ENCODE data around the gene DCAF5. TPM values are rescaled to one million over a fixed set of nuclear protein-coding genes. Genes with fewer than 3 reads are reported as not detected.
"Not testable (repeated sequence)": the region's sequence is repeated elsewhere in the genome, so short reads cannot be mapped to it uniquely, and the experiment has no call there.

Gene DCAF5
- total RNA-seq, 1 donor from 2014 or later: 29.9 TPM

DNA sequence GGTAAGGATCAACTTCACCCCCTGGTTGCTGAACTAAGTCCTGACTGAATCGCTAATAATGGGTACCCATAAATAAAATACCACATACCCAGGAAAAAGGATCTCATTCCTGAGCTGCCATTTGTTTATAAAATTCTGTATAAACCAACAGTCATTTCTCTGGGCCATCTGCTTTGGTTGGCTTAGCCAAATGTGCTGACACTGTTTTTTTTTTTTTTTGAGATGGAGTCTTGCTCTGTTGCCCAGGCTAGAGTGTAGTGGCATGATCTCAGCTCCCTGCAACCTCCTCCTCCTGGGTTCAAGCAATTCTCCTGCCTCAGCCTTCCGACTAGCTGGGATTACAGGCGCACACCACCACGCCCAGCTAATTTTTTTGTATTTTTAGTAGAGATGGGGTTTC is 87.0 kb downstream of the DCAF5 start:
- H3K27me3 Mint-ChIP-seq; DNase-seq; H3K9me3 Mint-ChIP-seq; intact Hi-C loops (cut with micrococcal nuclease); H3K4me1 Mint-ChIP-seq; H3K4me3 Mint-ChIP-seq; H3K27ac Mint-ChIP-seq: not testable (repeated sequence)
- H3K36me3 Mint-ChIP-seq (ENCODE audit: low read depth): peaks cover 32% of the 10 kb centered on the region

DNA sequence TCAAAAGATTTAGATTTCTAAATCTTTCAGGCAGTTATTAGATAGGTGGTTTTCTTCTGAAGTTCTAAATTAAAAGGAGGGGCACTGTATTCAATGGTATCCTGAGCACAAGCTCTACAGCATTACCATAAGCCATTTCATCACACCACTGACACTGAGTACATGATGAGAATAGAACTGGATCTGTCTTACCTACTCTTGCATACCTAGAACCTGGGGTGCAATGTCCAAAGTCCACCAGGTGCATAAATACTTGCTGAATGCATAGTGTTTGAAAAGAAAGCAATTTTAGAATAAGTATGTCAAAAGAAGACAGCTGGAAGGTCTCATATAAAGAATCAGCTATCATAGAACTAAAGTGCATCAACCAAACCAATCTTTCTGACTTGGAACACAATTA is 88.3 kb downstream of the DCAF5 start:
- Mint-ChIP-seq H3K9me3 (no peaks in the 10 kb centered on the region), H3K36me3 (ENCODE audit: low read depth) (peaks cover 35% of the 10 kb centered on the region), H3K4me1 (peaks cover 6% of the 10 kb centered on the region), H3K27me3 (no peaks in the 10 kb centered on the region), H3K4me3 (no peak overlapping the region), H3K27ac (no peak overlapping the region)
- intact Hi-C loops (cut with micrococcal nuclease): no loop called here
- no peak for DNase-seq

DNA sequence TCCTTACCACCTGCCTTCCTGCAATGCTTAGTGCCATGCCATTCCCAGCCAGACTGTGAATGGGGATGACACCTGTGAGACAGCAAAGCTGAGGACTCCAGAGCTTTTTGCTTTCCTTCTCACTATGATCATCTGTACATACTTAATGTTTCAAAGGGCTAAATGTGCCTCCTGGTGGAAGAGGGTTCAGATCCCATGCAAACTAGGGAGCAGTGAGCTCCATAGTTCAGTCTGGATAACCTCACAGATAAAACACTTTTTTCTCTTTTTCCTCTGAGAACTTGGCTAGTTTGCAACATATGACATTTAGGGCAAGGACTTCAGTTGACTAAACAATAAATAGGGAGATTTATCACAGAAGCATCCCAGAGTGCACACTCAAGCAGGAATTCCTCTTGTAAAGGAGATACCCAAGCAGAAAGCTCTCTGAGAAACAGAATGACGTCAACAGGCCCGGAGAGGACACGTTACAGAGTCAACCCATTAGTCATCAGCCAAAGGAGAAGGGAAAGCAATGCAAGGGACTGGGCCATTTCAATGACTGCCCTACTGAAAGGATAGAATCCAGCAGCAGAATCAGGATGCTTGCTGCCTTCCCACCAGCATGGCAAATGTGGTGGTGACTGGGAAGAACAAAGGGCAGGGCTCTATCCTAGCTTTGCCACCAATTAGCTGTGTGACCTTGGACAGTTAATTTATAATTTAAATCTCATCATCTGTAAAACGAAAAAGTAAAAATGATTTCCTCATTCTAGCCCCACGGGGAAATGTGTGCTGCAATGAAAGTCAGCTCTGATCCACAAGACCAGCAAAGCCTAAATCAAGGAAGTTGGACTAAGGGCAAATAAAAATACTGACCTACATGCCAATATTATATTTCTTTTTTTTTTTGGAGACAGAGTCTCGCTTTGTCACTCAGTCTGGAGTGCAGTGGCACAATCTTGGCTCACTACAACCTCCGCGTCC is 93.0 kb downstream of the DCAF5 start:
- Mint-ChIP-seq H3K27me3 (no peaks in the 10 kb centered on the region), H3K9me3 (no peaks in the 10 kb centered on the region), H3K4me1 (peaks cover 11% of the 10 kb centered on the region), H3K36me3 (ENCODE audit: low read depth) (peaks cover 47% of the 10 kb centered on the region), H3K4me3 (no peak overlapping the region), H3K27ac (no peak overlapping the region)
- no peak for DNase-seq
- intact Hi-C loops (cut with micrococcal nuclease): no loop called here

DNA sequence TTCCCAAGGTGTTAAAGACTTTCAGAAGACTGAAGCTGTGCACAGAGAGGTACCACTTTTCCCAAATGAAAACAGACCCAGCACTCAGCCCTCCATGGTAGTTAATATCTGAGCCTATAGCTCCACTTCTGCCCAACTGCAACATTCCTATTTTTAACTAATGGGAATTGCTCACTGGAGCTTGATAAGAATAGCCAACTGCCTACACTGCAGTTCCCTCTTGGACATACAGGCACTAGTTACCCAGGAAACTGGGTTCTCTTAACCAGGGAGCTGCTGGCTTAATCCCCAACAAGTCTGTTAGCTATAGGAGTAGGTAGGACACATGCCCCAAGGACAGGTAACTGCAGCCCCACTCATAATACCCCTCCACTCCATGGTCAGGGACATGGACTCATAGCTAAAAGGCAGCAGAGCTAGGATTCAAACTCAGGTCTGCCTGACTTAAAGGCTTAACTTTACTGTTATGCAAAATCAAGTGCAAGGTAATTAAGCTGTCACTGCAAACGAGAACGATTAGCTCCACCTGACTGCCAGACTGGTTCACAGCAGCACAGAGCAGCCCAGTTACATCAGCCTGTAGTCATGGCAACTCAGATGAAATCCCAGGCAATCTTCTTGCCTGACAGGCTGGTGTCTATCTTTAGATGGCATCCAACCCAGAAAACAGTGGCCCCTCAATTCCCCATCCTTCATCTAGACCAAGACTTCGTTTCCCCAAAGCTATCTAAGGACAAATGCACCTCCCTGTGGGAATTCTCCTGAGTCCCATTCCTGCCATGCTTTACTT is 96.7 kb downstream of the DCAF5 start:
- no peak overlapping the region for H3K4me3 Mint-ChIP-seq
- no peaks in the 10 kb centered on the region for H3K27me3 Mint-ChIP-seq
- H3K4me1 Mint-ChIP-seq: peaks cover 11% of the 10 kb centered on the region
- no peak for DNase-seq
- peak overlapping the region; percentile 27 for H3K27ac Mint-ChIP-seq
- H3K9me3 Mint-ChIP-seq: no peaks in the 10 kb centered on the region
- intact Hi-C loops (cut with micrococcal nuclease): no loop called here
- H3K36me3 Mint-ChIP-seq (ENCODE audit: low read depth): peaks cover 48% of the 10 kb centered on the region

DNA sequence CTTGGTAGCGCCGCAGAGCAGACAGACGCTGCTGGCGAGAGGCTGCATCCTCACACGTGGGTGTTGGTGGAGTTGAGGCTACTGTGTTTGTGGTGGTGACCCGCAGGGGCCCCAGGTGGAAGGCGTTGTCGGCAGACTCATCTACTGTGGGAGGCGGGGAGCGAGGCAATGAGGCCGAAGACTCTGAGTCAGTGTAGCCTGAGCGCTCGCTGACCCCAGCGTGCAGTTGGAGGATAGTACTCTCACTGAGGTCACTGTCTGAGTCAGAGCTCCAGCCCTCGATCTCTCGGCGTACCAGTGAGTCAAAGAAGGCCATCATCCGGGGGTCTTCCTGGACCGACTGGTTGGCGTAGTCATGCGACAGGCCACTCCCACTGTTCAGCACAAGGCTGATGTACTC is 97.8 kb downstream of the DCAF5 start:
- Mint-ChIP-seq H3K4me1 (peaks cover 11% of the 10 kb centered on the region), H3K9me3 (no peaks in the 10 kb centered on the region), H3K27me3 (no peaks in the 10 kb centered on the region), H3K4me3 (no peak overlapping the region), H3K27ac (no peak overlapping the region), H3K36me3 (ENCODE audit: low read depth) (peaks cover 46% of the 10 kb centered on the region)
- intact Hi-C loops (cut with micrococcal nuclease): no loop called here
- no peak for DNase-seq

DNA sequence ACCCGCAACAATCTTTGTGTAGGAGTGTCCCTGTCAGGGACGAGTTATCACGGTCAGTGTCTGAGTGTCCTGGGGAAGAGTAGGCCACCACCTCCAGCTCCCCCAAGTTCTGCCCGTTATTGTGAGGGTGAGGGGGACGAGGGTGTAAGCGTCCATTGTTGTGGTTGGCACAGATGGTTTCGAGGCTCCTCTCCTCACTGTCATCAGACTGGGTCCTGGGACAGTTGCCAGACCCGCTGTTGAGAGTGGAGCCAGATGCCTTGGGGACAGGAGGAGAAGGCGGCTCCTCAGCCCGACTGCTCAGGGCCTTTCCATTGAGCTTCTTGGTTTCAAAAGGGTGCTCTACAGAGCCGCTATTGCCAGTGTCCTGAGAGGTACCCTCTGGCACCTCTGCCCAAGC is 98.9 kb downstream of the DCAF5 start:
- peaks cover 11% of the 10 kb centered on the region for H3K4me1 Mint-ChIP-seq
- no peak for DNase-seq
- no peaks in the 10 kb centered on the region for H3K9me3 Mint-ChIP-seq
- H3K27ac Mint-ChIP-seq: no peak overlapping the region
- H3K36me3 Mint-ChIP-seq (ENCODE audit: low read depth): peaks cover 40% of the 10 kb centered on the region
- intact Hi-C loops (cut with micrococcal nuclease): no loop called here
- no peak overlapping the region for H3K4me3 Mint-ChIP-seq
- H3K27me3 Mint-ChIP-seq: no peaks in the 10 kb centered on the region

DNA sequence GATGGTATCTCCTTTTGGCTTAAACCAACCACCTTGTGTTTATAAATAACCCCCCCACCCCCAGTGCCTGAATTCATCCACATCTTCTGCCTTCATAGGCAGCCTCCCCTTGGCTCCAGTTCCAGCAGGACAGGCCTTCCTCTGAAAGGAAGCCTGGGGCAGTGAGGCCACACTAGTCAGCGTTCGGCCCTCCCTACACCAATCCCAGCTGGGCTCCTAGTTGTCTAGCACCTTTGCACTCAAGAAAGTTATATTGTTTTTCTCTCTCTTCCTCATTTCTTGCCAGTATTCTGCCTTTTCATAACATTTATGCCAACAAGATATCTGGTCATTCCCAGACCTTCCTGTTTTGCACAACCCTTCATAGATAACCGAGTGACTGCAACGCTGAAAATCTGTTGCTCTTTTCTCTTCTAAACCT is 100.7 kb downstream of the DCAF5 start:
- H3K9me3 Mint-ChIP-seq: no peaks in the 10 kb centered on the region
- H3K36me3 Mint-ChIP-seq (ENCODE audit: low read depth): peaks cover 35% of the 10 kb centered on the region
- intact Hi-C loops (cut with micrococcal nuclease): no loop called here
- H3K27ac Mint-ChIP-seq: no peak overlapping the region
- H3K4me3 Mint-ChIP-seq: no peak overlapping the region
- H3K4me1 Mint-ChIP-seq: peaks cover 6% of the 10 kb centered on the region
- no peak for DNase-seq
- H3K27me3 Mint-ChIP-seq: no peaks in the 10 kb centered on the region

DNA sequence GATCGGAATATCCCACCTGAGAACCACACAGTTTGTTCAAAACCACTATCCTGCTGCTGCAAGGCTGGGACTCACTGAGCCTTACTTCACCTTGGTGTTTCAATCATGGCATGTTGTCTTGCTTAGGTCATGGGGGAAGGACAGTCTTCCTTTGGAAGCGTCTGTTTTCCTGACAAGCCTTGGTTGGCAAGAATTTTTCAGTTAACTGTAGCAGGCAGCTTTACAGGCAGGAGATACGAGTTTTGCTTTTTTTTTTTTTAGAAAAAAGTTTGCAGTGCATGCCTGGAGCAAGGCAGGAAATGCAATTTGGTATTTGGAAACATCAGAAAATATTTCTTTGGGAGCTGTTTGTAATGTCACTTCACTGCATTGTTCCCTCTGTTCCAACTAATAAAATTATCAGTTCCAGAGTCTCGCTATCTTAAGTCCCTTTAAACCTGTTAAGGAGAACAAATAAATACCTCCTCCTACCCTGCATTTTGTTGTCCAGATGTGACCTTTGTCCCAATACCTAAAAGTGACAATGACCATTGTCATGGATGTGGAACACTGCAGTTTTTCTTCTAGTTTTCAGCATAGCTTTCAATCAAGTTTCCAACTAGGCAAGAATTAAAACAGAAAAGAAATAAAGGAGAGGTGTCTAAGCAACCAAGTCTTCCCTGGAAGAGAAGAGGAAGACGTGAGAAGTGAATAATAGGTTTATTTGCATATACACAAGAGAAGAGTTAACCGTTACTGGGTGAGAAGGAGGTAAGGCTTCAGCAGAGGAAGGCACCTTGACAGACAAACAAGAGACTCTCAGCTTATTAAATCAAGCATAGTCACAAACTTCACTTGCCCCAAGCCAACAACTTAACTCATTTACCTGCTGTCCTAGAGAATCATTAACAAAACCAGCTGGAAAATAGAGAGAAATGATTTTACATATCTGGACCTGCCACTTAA is 102.4 kb downstream of the DCAF5 start:
- Mint-ChIP-seq H3K27ac (no peak overlapping the region), H3K27me3 (no peaks in the 10 kb centered on the region), H3K4me3 (no peak overlapping the region), H3K4me1 (no peaks in the 10 kb centered on the region), H3K9me3 (no peaks in the 10 kb centered on the region), H3K36me3 (ENCODE audit: low read depth) (peaks cover 27% of the 10 kb centered on the region)
- intact Hi-C loops (cut with micrococcal nuclease): no loop called here
- no peak for DNase-seq

DNA sequence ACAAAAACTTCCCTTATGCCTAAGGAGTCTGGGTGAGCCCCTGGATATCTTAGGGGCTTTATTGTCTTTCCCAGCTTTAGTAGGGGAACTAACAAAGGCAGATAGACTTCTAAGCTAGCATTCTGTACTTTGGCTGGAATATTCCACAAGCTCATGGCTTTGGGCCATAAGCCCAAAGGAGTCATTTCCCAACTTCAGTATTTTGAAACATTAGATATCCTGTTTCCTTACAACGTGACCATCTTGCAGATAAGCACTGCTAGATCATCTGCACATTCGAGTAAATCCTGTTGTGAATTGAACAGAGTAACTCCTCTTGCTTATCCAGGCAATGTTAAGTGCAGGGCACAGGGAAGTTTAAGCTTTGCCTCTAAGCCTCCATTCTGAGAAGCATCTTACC is 103.2 kb downstream of the DCAF5 start:
- H3K27ac Mint-ChIP-seq: no peak overlapping the region
- H3K4me3 Mint-ChIP-seq: no peak overlapping the region
- intact Hi-C loops (cut with micrococcal nuclease): no loop called here
- H3K4me1 Mint-ChIP-seq: no peaks in the 10 kb centered on the region
- peaks cover 19% of the 10 kb centered on the region for H3K36me3 Mint-ChIP-seq (ENCODE audit: low read depth)
- H3K9me3 Mint-ChIP-seq: no peaks in the 10 kb centered on the region
- DNase-seq: no peak
- H3K27me3 Mint-ChIP-seq: no peaks in the 10 kb centered on the region

DNA sequence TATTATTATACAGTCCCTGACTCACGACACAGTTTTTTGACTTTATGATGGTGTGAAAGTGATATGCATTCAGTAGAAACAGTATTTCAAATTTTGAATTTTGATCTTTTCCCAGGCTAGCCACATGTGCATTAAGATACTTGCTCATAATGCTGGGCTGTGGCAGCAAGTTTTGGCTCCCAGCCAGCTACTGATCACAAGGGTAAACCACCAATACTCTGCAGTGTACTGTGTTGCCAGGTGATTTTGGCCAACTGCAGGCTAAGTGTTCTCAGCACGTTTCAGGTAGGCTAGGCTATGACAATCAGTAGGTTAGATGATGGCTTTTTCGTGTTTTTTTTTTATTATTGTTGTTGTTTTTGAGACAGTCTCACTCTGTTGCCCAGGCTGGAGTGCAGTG is 104.5 kb downstream of the DCAF5 start:
- DNase-seq: no peak
- Mint-ChIP-seq H3K36me3 (ENCODE audit: low read depth) (peaks cover 9% of the 10 kb centered on the region), H3K4me1 (no peaks in the 10 kb centered on the region), H3K27me3 (peaks cover 4% of the 10 kb centered on the region), H3K27ac (no peak overlapping the region), H3K9me3 (no peaks in the 10 kb centered on the region), H3K4me3 (no peak overlapping the region)
- intact Hi-C loops (cut with micrococcal nuclease): no loop called here

DNA sequence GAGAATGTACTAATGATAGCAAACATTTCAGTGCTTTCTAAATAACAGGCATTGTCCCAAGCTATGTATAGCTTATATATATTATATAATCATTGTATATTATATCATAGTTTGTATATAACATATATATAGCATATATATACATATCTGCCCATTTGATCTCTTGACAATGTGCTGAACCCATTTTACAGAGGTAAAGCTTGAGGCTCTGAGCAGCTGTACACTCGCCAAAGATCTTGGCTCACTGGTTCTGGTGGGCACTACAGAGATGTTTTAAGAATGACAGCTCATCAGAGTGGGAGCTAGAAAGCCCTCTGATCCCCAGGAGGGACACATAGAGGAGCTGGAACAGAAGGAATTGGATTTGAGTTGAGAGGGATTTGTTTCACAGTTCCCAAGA is 105.7 kb downstream of the DCAF5 start:
- H3K4me3 Mint-ChIP-seq: no peak overlapping the region
- no peaks in the 10 kb centered on the region for H3K9me3 Mint-ChIP-seq
- H3K27ac Mint-ChIP-seq: no peak overlapping the region
- peaks cover 14% of the 10 kb centered on the region for H3K27me3 Mint-ChIP-seq
- H3K4me1 Mint-ChIP-seq: no peaks in the 10 kb centered on the region
- intact Hi-C loops (cut with micrococcal nuclease): no loop called here
- peaks cover 2% of the 10 kb centered on the region for H3K36me3 Mint-ChIP-seq (ENCODE audit: low read depth)
- no peak for DNase-seq

DNA sequence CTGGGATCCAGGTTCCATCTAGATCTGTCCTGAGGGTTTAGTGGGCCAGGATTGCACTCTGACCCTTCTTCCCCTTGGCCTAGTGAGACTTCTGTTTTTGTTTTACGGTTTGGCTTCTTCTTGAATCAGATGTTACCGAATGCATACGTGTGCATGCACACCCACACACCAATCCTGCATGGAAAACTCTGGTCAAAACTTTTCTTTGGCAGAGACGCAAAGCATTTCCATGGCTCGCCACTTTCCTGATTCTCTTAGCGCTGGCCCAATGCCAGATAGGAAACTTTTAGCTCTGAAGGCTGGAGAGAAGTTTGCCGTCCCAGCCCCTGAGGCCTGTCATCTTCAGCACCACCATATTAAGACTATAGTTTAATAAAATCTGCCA is 106.5 kb downstream of the DCAF5 start:
- H3K4me1 Mint-ChIP-seq: no peaks in the 10 kb centered on the region
- intact Hi-C loops (cut with micrococcal nuclease): no loop called here
- peaks cover 21% of the 10 kb centered on the region for H3K27me3 Mint-ChIP-seq
- no peaks in the 10 kb centered on the region for H3K9me3 Mint-ChIP-seq
- H3K36me3 Mint-ChIP-seq (ENCODE audit: low read depth): no peaks in the 10 kb centered on the region
- H3K4me3 Mint-ChIP-seq: no peak overlapping the region
- H3K27ac Mint-ChIP-seq: no peak overlapping the region
- no peak for DNase-seq

DNA sequence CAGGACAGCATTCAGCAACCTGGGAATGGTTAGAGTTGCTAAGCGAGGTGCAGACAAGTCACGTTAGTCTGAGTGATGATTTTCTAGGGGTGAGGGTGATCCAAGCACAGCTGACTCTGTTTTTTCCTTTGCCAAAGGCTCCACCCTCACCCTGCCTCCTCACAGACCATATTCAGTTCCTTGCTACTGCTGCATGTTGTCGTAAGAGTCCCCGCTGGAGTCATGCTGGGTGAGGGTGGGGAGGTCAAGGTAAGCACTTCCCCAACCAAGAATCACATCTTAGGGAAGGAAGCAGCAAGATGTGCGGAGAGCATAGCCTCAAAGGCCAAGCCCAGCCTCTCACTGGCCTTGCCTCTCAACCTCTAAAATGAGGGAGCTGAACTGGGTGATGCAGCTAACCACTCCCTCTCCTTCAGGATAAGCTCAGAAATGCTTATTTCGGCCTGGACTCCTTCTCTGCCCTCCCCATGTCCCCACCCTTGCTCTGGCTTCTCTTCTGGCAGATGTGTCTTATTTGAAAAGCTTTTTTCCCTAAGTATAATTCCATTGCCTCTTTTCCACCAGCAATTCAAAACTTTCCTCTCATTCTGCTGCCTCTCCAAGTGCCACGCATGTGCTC is 107.0 kb downstream of the DCAF5 start:
- Mint-ChIP-seq H3K27me3 (peaks cover 25% of the 10 kb centered on the region), H3K36me3 (ENCODE audit: low read depth) (no peaks in the 10 kb centered on the region), H3K4me3 (no peak overlapping the region), H3K27ac (no peak overlapping the region), H3K4me1 (no peaks in the 10 kb centered on the region), H3K9me3 (no peaks in the 10 kb centered on the region)
- no peak for DNase-seq
- intact Hi-C loops (cut with micrococcal nuclease): no loop called here

Data from activated CD4-positive, alpha-beta T cell treated with anti-CD3 and anti-CD28 coated beads, Interleukin-2, amount 10 ng/mL, durations not matched to agents 24 days and 14 days (primary cell).